ENCODE results near the gene SGCE. TPM values are rescaled to one million over a fixed set of nuclear protein-coding genes. Genes with fewer than 3 reads are reported as not detected.

The SGCE gene
- total and polyA plus RNA-seq, 10 donors = 9.6 to 93.7 (median 45.0) TPM

DNA sequence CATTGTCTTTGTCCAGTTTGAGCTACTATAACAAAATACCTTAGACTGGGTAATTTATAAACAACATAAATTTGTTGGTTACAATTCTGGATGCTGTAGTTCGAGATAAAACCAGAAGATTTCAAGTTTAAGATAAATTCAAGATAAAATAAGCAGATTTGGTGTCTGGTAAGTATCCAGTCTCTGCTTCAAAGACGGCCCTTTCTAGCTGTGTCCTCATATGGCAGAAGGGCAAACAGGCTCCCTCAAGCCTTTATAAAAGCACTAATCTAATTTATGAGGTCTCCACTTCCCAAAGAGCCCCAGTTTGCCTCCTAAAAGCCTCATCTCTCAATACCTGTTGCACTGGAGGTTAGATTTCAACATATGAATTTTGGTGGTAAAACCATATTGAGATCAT, 31.1 kb upstream of the SGCE start:
- TF ChIP-seq CTCF (IDR thresholded peaks at IDR 0.05 in 8 of 11, conservative IDR thresholded peaks at IDR 0.05 in 3 of 11) (no peak), POLR2AphosphoS5 (IDR thresholded peaks at IDR 0.05) (no peak), POLR2A (IDR thresholded peaks at IDR 0.05) (no peak)
- 74 to 84% (median 81%) methylated on average over 2 of the region's 2 CpGs for WGBS, 5 donors
- no peaks in the 10 kb centered on the region for H3K9me3 ChIP-seq
- no peaks in the 10 kb centered on the region for H3K36me3 ChIP-seq
- H3K4me3 ChIP-seq = no peak overlapping the region
- no peak overlapping the region for H3K27ac ChIP-seq
- intact Hi-C loops (cut with DNase I; ENCODE audit: low total_unique reads) = no loop called here
- H3K4me1 ChIP-seq = no peaks in the 10 kb centered on the region
- DNase-seq = no peak
- no peaks in the 10 kb centered on the region for H3K27me3 ChIP-seq (replicated peaks in 1 of 7)

- Histone ChIP-seq H3K9me3 (no peaks in the 10 kb centered on the region), H3K27ac (no peak overlapping the region), H3K27me3 (replicated peaks in 1 of 7) (no peaks in the 10 kb centered on the region), H3K36me3 (no peaks in the 10 kb centered on the region), H3K4me1 (no peaks in the 10 kb centered on the region), H3K4me3 (no peak overlapping the region)
- no peak for TF ChIP-seq POLR2AphosphoS5 (IDR thresholded peaks at IDR 0.05)
- TF ChIP-seq CTCF (IDR thresholded peaks at IDR 0.05 in 8 of 11, conservative IDR thresholded peaks at IDR 0.05 in 3 of 11) = no peak
- no peak for TF ChIP-seq POLR2A (IDR thresholded peaks at IDR 0.05)
- WGBS, 5 donors = 85 to 97% (median 89%) methylated on average over 1 of the region's 1 CpG
- no peak for DNase-seq
- intact Hi-C loops (cut with DNase I; ENCODE audit: low total_unique reads) = no loop called here
Observed at GRCh38 chr7:94683066-94683465, 27.1 kb upstream of the SGCE start.

DNA sequence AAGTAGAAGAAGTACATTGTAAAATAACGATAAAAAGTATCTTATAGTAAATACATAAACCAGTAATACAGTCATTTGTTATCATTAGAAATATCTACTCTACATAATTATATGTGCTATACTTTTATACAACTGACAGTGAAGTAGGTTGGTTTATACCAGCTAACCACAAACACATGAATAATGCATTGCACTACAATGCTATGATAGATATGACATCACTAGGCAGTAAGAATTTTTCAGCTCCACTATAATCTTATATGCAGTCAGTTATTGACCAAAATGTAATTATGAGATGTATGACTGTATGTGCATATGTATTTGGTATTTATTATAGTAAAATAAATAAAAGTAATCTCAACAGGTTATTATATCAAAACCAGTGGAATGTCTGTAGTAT, 23.4 kb upstream of the SGCE start:
- Histone ChIP-seq H3K36me3 (no peaks in the 10 kb centered on the region), H3K4me3 (no peak overlapping the region), H3K4me1 (no peaks in the 10 kb centered on the region), H3K27ac (no peak overlapping the region), H3K27me3 (replicated peaks in 1 of 7) (no peaks in the 10 kb centered on the region), H3K9me3 (no peaks in the 10 kb centered on the region)
- no peak for DNase-seq
- TF ChIP-seq CTCF (IDR thresholded peaks at IDR 0.05 in 8 of 11, conservative IDR thresholded peaks at IDR 0.05 in 3 of 11) (no peak), POLR2A (IDR thresholded peaks at IDR 0.05) (no peak), POLR2AphosphoS5 (IDR thresholded peaks at IDR 0.05) (no peak)
- intact Hi-C loops (cut with DNase I; ENCODE audit: low total_unique reads) = no loop called here
- 89 to 100% (median 93%) methylated on average over 1 of the region's 1 CpG for WGBS, 5 donors

GRCh38 chr7:94676431-94676830, 20.5 kb upstream of the SGCE start:
- Histone ChIP-seq H3K9me3 (no peaks in the 10 kb centered on the region), H3K27ac (no peak overlapping the region), H3K36me3 (no peaks in the 10 kb centered on the region), H3K4me3 (no peak overlapping the region), H3K27me3 (replicated peaks in 1 of 7) (no peaks in the 10 kb centered on the region), H3K4me1 (no peaks in the 10 kb centered on the region)
- WGBS, 5 donors = 76 to 89% (median 84%) methylated on average over 3 of the region's 3 CpGs
- intact Hi-C loops (cut with DNase I; ENCODE audit: low total_unique reads) = no loop called here
- TF ChIP-seq CTCF (IDR thresholded peaks at IDR 0.05 in 8 of 11, conservative IDR thresholded peaks at IDR 0.05 in 3 of 11) (no peak), POLR2A (IDR thresholded peaks at IDR 0.05) (no peak), POLR2AphosphoS5 (IDR thresholded peaks at IDR 0.05) (no peak)
- DNase-seq = no peak
